ENCODE results near the gene C2CD4C. TPM values are rescaled to one million over a fixed set of nuclear protein-coding genes. Genes with fewer than 3 reads are reported as not detected.

C2CD4C gene
- total RNA-seq, 1 experiment from 2014 or later: 14.6 TPM

DNA sequence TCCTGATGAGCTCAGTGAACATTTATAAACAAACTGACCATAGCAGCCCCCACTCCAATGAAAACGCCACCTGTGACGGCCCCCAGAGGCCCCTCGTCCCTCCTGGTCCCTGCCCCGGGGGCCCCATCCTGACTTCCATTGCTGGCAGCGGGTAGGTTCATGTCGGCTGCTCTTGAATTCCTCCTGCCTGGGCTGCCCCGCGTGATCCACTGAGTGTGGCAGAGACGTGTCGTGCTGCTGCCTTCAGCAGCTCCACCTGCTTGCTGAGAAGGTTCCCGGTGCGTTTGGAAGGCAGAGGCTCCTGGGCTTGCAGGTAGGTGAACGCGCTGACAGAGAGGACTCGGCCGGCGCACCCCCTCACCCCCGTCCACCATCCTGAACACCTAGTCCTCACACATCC lies 11.6 kb downstream of the C2CD4C start:
- DNase-seq: peak; percentile 30
- Mint-ChIP-seq H3K27ac (no peak overlapping the region), H3K36me3 (ENCODE audit: insufficient read depth in 1 of 3, low read depth in 3 of 3) (peaks cover 3 to 13% (median 10%) of the 10 kb centered on the region in 3 experiments; a peak in 5 of 7 replicates), H3K4me1 (no peaks in the 10 kb centered on the region), H3K4me3 (no peak overlapping the region), H3K9me3 (peaks cover 27 to 40% of the 10 kb centered on the region in 2 experiments), H3K27me3 (ENCODE audit: low read depth) (peaks cover 36% of the 10 kb centered on the region)
- Histone ChIP-seq H2BK120ac (ENCODE audit: low read depth, low read length, poor library complexity, severe bottlenecking) (no peak overlapping the region), H3K56ac (ENCODE audit: insufficient read length, low read depth, low read length) (no peak overlapping the region), H3K23me2 (ENCODE audit: insufficient read length, low read depth, low read length, poor library complexity, severe bottlenecking) (no peaks in the 10 kb centered on the region), H3K79me2 (ENCODE audit: insufficient read depth, low read length) (no peaks in the 10 kb centered on the region), H2AK5ac (ENCODE audit: insufficient read length, low read length) (no peak overlapping the region), H4K5ac (ENCODE audit: insufficient read length, low read depth, low read length) (no peak overlapping the region), H4K20me1 (ENCODE audit: control insufficient read depth, insufficient read depth, insufficient read length) (no peaks in the 10 kb centered on the region), H2BK12ac (ENCODE audit: insufficient read length, low read depth, low read length) (no peak overlapping the region), H3K27me3 (ENCODE audit: insufficient read depth, low read length) (no peaks in the 10 kb centered on the region), H3K4me2 (ENCODE audit: insufficient read depth, insufficient read length, low read length) (no peak overlapping the region), H3K23ac (ENCODE audit: insufficient read length, low read depth, low read length) (no peak overlapping the region), H3K18ac (ENCODE audit: insufficient read length, low read depth, low read length) (no peak overlapping the region), H4K91ac (ENCODE audit: insufficient read length, low read depth, low read length) (no peak overlapping the region), H3T11ph (ENCODE audit: low read length) (no peak overlapping the region), H3K14ac (ENCODE audit: insufficient read depth, low read length) (no peak overlapping the region; the same call in 1 of the 2 replicates), H3K4me1 (ENCODE audit: insufficient read depth, low read length) (no peaks in the 10 kb centered on the region), H3K4ac (ENCODE audit: low read depth, low read length) (no peak overlapping the region), H2AFZ (ENCODE audit: low read length) (no peak overlapping the region), H2BK5ac (ENCODE audit: insufficient read length, low read length) (no peak overlapping the region), H2BK20ac (ENCODE audit: low read depth, low read length, poor library complexity, severe bottlenecking) (no peak overlapping the region), H3K9ac (ENCODE audit: extremely low read depth, insufficient read length, low read length) (no peak overlapping the region), H4K8ac (replicated peaks; ENCODE audit: insufficient read length, low read depth, low read length) (no peak overlapping the region), H3K27ac (ENCODE audit: insufficient read length, low read depth, low read length) (no peak overlapping the region), H2BK15ac (ENCODE audit: low read depth, low read length) (no peak overlapping the region), H3K9me3 (ENCODE audit: control insufficient read depth, low read depth, low read length) (peaks cover 10% of the 10 kb centered on the region), H3K79me1 (ENCODE audit: insufficient read depth, low read depth, low read length, poor library complexity, severe bottlenecking) (no peaks in the 10 kb centered on the region)
- WGBS (ENCODE audit: extremely low coverage, insufficient read length, low lambda C conversion rate): no CpG with 5 or more reads among the region's 18 CpGs
- TF ChIP-seq, protein P1, sequence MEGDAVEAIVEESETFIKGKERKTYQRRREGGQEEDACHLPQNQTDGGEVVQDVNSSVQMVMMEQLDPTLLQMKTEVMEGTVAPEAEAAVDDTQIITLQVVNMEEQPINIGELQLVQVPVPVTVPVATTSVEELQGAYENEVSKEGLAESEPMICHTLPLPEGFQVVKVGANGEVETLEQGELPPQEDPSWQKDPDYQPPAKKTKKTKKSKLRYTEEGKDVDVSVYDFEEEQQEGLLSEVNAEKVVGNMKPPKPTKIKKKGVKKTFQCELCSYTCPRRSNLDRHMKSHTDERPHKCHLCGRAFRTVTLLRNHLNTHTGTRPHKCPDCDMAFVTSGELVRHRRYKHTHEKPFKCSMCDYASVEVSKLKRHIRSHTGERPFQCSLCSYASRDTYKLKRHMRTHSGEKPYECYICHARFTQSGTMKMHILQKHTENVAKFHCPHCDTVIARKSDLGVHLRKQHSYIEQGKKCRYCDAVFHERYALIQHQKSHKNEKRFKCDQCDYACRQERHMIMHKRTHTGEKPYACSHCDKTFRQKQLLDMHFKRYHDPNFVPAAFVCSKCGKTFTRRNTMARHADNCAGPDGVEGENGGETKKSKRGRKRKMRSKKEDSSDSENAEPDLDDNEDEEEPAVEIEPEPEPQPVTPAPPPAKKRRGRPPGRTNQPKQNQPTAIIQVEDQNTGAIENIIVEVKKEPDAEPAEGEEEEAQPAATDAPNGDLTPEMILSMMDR (conservative IDR thresholded peaks at IDR 0.05): no peak
